Parathyroid adenoma (tissue), 2 donors: ENCODE measurements around the gene DSPP.

ENCODE experiments used
- H2AFZ ChIP-seq: fragments of 300-600 bp; sonication (generic); one replicate; pipeline ENCODE4 v1.7.0; 2017; ENCODE audit warnings: antibody characterized with exemption, mild to moderate bottlenecking
- H3K27ac ChIP-seq: fragments of 300-600 bp; sonication (generic); one replicate; pipeline ENCODE4 v1.7.0; 2017
- H3K27me3 ChIP-seq: fragments of 300-600 bp; sonication (generic); one replicate; pipeline ENCODE4 v1.7.0; 2017; ENCODE audit warnings: low read length; ENCODE audit not compliant: control insufficient read depth, insufficient read depth
- H3K36me3 ChIP-seq: fragments of 300-600 bp; sonication (generic); one replicate; pipeline ENCODE4 v1.7.0; 2017; ENCODE audit warnings: low read length; ENCODE audit not compliant: control insufficient read depth, insufficient read depth
- H3K4me1 ChIP-seq: fragments of 300-600 bp; sonication (generic); one replicate; pipeline ENCODE4 v1.7.0; 2017; ENCODE audit warnings: control low read depth
- H3K4me2 ChIP-seq: fragments of 300-600 bp; sonication (generic); one replicate; pipeline ENCODE4 v1.7.0; 2017; ENCODE audit warnings: low read length
- H3K4me3 ChIP-seq: fragments of 300-600 bp; sonication (generic); one replicate; pipeline ENCODE4 v1.7.0; 2017; ENCODE audit warnings: low read depth, low read length
- H3K79me2 ChIP-seq: fragments of 300-600 bp; sonication (generic); one replicate; pipeline ENCODE4 v1.7.0; 2017; ENCODE audit warnings: control low read depth
- H3K9ac ChIP-seq: fragments of 300-600 bp; sonication (generic); one replicate; pipeline ENCODE4 v1.7.0; 2017; ENCODE audit warnings: mild to moderate bottlenecking
- H3K9me3 ChIP-seq: fragments of 300-600 bp; sonication (generic); one replicate; pipeline ENCODE4 v1.7.0; 2017; ENCODE audit warnings: low read length; ENCODE audit not compliant: control insufficient read depth
- TF ChIP-seq, protein P1 (sequence below): fragments of 300-600 bp; sonication (generic); IDR thresholded peaks from one replicate; pipeline ENCODE4 v1.7.0; 2017; ENCODE audit warnings: antibody characterized with exemption, mild to moderate bottlenecking
- donor health status: primary hyperparathyroidism.

DSPP gene

GRCh38 chr4:87633243-87633642 is 24.9 kb downstream of the DSPP start:
- no peaks in the 10 kb centered on the region for H3K27me3 ChIP-seq
- H3K36me3 ChIP-seq = no peaks in the 10 kb centered on the region
- no peak overlapping the region for H2AFZ ChIP-seq
- H3K4me1 ChIP-seq = no peaks in the 10 kb centered on the region
- H3K9me3 ChIP-seq = no peaks in the 10 kb centered on the region
- TF ChIP-seq, protein P1, sequence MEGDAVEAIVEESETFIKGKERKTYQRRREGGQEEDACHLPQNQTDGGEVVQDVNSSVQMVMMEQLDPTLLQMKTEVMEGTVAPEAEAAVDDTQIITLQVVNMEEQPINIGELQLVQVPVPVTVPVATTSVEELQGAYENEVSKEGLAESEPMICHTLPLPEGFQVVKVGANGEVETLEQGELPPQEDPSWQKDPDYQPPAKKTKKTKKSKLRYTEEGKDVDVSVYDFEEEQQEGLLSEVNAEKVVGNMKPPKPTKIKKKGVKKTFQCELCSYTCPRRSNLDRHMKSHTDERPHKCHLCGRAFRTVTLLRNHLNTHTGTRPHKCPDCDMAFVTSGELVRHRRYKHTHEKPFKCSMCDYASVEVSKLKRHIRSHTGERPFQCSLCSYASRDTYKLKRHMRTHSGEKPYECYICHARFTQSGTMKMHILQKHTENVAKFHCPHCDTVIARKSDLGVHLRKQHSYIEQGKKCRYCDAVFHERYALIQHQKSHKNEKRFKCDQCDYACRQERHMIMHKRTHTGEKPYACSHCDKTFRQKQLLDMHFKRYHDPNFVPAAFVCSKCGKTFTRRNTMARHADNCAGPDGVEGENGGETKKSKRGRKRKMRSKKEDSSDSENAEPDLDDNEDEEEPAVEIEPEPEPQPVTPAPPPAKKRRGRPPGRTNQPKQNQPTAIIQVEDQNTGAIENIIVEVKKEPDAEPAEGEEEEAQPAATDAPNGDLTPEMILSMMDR = no peak
- H3K79me2 ChIP-seq = no peaks in the 10 kb centered on the region
- H3K4me3 ChIP-seq = no peak overlapping the region
- H3K4me2 ChIP-seq = no peak overlapping the region
- H3K27ac ChIP-seq = no peak overlapping the region
- H3K9ac ChIP-seq = no peak overlapping the region

GRCh38 chr4:87644286-87644685 is 36.0 kb downstream of the DSPP start:
- Histone ChIP-seq H3K36me3 (no peaks in the 10 kb centered on the region), H3K9me3 (no peaks in the 10 kb centered on the region), H3K27ac (no peak overlapping the region), H2AFZ (no peak overlapping the region), H3K4me3 (no peak overlapping the region), H3K4me2 (no peak overlapping the region), H3K27me3 (no peaks in the 10 kb centered on the region), H3K79me2 (no peaks in the 10 kb centered on the region), H3K4me1 (no peaks in the 10 kb centered on the region), H3K9ac (no peak overlapping the region)
- TF ChIP-seq, protein P1 = no peak

DNA sequence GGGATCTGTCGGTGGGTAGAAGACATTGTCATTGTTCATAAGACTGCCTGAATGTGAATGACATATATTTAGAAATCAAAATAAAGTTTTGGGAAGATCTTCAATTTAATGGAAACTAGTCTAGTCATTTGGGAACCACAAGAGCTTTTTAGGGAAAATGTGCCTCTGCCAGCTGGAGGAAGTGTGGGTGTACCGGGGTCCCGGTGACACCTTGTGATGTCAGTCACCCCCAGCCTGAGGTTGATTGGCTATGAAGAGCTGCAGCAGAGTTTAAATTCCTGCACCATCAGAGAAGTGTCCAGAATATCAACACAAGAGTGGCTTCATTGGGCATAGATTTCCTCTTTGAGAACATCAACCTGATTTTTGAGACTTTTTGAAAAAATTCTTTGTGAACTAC is 41.7 kb downstream of the DSPP start, which contains the start of gene DMP1:
DMP1 (plus strand) TSS at position 301 of the 400 bp plus-strand sequence. CDS start 6,213 bp downstream, outside the sequence.
- no peak within 1 kb of the TSS for H2AFZ ChIP-seq
- H3K36me3 ChIP-seq = no peaks in the 10 kb centered on the region
- H3K27me3 ChIP-seq = no peaks in the 10 kb centered on the region
- H3K27ac ChIP-seq = no peak within 1 kb of the TSS
- TF ChIP-seq, protein P1 = no peak
- H3K79me2 ChIP-seq = no peaks in the 10 kb centered on the region
- no peak within 1 kb of the TSS for H3K4me2 ChIP-seq
- H3K9ac ChIP-seq = no peak within 1 kb of the TSS
- H3K4me1 ChIP-seq = no peaks in the 10 kb centered on the region
- H3K9me3 ChIP-seq = no peaks in the 10 kb centered on the region
- no peak within 1 kb of the TSS for H3K4me3 ChIP-seq

DNA sequence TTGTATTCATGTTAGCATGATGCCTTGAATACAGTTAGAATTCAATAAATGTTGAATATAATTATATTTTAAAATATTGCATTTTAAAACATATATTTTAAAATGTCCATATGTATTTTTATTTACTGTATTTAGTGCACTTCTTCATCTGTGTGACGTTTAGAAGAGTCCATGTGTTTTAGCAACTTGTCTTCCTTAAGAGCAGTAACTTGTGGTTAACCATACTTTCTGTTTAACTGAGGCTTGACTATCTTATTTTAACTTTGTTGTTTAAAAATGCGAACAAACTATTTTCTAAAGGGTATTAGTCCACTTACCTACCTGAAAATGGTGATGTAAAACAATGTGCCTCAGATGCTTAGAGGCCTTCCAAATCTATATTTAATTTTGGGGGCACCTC is 42.6 kb downstream of the DSPP start:
- Histone ChIP-seq H3K4me1 (no peaks in the 10 kb centered on the region), H3K36me3 (no peaks in the 10 kb centered on the region), H3K79me2 (no peaks in the 10 kb centered on the region), H3K4me3 (no peak overlapping the region), H3K4me2 (no peak overlapping the region), H3K27ac (no peak overlapping the region), H3K9me3 (no peaks in the 10 kb centered on the region), H2AFZ (no peak overlapping the region), H3K27me3 (no peaks in the 10 kb centered on the region), H3K9ac (no peak overlapping the region)
- TF ChIP-seq, protein P1 = no peak

GRCh38 chr4:87651941-87652340 is 43.6 kb downstream of the DSPP start:
- H3K4me3 ChIP-seq = no peak overlapping the region
- H3K27ac ChIP-seq = no peak overlapping the region
- TF ChIP-seq, protein P1 = no peak
- no peaks in the 10 kb centered on the region for H3K36me3 ChIP-seq
- no peak overlapping the region for H3K4me2 ChIP-seq
- H2AFZ ChIP-seq = no peak overlapping the region
- no peaks in the 10 kb centered on the region for H3K27me3 ChIP-seq
- H3K4me1 ChIP-seq = no peaks in the 10 kb centered on the region
- no peak overlapping the region for H3K9ac ChIP-seq
- no peaks in the 10 kb centered on the region for H3K79me2 ChIP-seq
- H3K9me3 ChIP-seq = no peaks in the 10 kb centered on the region
